HCT116 (cell line): Measurements from ENCODE around the gene COL5A1. TPM values are rescaled to one million over a fixed set of nuclear protein-coding genes. Genes with fewer than 3 reads are reported as not detected.

Source experiments
- ATAC-seq: fragments of 200-7000 bp; cut with Tn5 transposase; 2 replicates; pipeline ENCODE4 v1.9.1; 2020; ENCODE audit warnings: mild to moderate bottlenecking, moderate library complexity
- BruUV-seq: library from RNA; stranded (reverse); fragments of 400-500 nt; replicated peaks from 2 replicates; lab custom pipeline; 2021; lab: Mats Ljungman, UMichigan
- CTCF ChIA-PET: fragments of 300-600 bp; sonication (Branson Sonifier 250); formaldehyde crosslinking; loops from one replicate; lab custom pipeline; 2021; ENCODE audit warnings: antibody characterized with exemption; lab: Charles Lee
- POLR2A ChIA-PET: fragments of 300-600, 350-600 bp; sonication (Branson Sonifier 250); formaldehyde crosslinking; loops from one replicate; lab custom pipeline; 2021; ENCODE audit warnings: antibody characterized with exemption; lab: Charles Lee
- RAD21 ChIA-PET, 2 experiments: fragments of 300-600 bp; sonication (Branson Sonifier 250); formaldehyde crosslinking; loops; one replicate each; lab custom pipeline; 2023; ENCODE audit warnings: low total read pairs in 2 of 2; ENCODE audit not compliant: uncharacterized antibody in 2 of 2, unreplicated experiment in 2 of 2, low non-redundant PET in 1 of 2; lab: Charles Lee
- DNase-seq: peaks from one replicate; pipeline ENCODE4 v3.0.0-alpha.2; 2010; ENCODE audit warnings: low read depth, low spot score
- H2AFZ ChIP-seq: fragments of 200-600 bp; shearing (Covaris generic), sonication (generic); 2 replicates; pipeline ENCODE4 v1.6.1; 2017; ENCODE audit warnings: low read depth, mixed run types, mixed read lengths, antibody characterized with exemption, low read length; ENCODE audit not compliant: poor library complexity, severe bottlenecking
- H3K27ac ChIP-seq: 2 replicates; pipeline ENCODE4 v1.5.1; 2012; ENCODE audit warnings: low read depth, low read length
- H3K27me3 ChIP-seq: fragments of 200-600 bp; sonication (generic); 2 replicates; pipeline ENCODE4 v1.6.1; 2016; ENCODE audit warnings: mixed run types, low read length, mixed read lengths; ENCODE audit not compliant: insufficient read depth
- H3K36me3 ChIP-seq, 2 experiments: fragments of 200-500 bp in 1 of 2; fragments of 200-600 bp in 1 of 2; sonication (Bioruptor generic) in 1 of 2; sonication (generic) in 1 of 2; 2 replicates each; pipeline versions ENCODE4 v1.5.1 to v1.6.1; 2014 to 2016; ENCODE audit warnings: low read length in 2 of 2, inconsistent platforms in 1 of 2, mixed read lengths in 1 of 2, mixed run types in 1 of 2; ENCODE audit not compliant: insufficient read depth in 2 of 2, control insufficient read depth in 1 of 2
- H3K4me1 ChIP-seq, 2 experiments: fragments of 200-600 bp in 1 of 2; sonication (generic) in 1 of 2; 2 replicates each; pipeline versions ENCODE4 v1.5.1 to v1.6.1; 2012 to 2017; ENCODE audit warnings: low read length in 2 of 2, inconsistent platforms in 1 of 2, mild to moderate bottlenecking in 1 of 2, mixed read lengths in 1 of 2, mixed run types in 1 of 2, moderate library complexity in 1 of 2; ENCODE audit not compliant: insufficient read depth in 2 of 2, control insufficient read depth in 1 of 2
- H3K4me2 ChIP-seq: fragments of 200-600 bp; sonication (generic); 2 replicates; pipeline ENCODE4 v1.6.1; 2017; ENCODE audit warnings: mixed run types, low read length, mixed read lengths
- H3K4me3 ChIP-seq, 2 experiments: fragments of 200-600 bp in 1 of 2; sonication (generic) in 1 of 2; replicated peaks in 1 of 2; 2 replicates each; pipeline ENCODE4 v1.5.1; 2011 to 2016; ENCODE audit warnings: low read length in 2 of 2, control low read depth in 1 of 2, low read depth in 1 of 2, mild to moderate bottlenecking in 1 of 2, mixed read lengths in 1 of 2, mixed run types in 1 of 2
- H3K79me2 ChIP-seq: fragments of 200-600 bp; sonication (generic); 2 replicates; pipeline ENCODE4 v1.6.1; 2017; ENCODE audit warnings: mild to moderate bottlenecking, mixed run types, low read length, moderate library complexity, mixed read lengths; ENCODE audit not compliant: insufficient read depth
- H3K9ac ChIP-seq: fragments of 200-600 bp; sonication (generic); 2 replicates; pipeline ENCODE4 v1.6.1; 2016; ENCODE audit warnings: low read length, mixed read lengths
- H3K9me2 ChIP-seq: fragments of 200-600 bp; sonication (generic), shearing (Covaris generic); 2 replicates; pipeline ENCODE4 v1.6.1; 2017; ENCODE audit warnings: mixed run types, mild to moderate bottlenecking, moderate library complexity; ENCODE audit not compliant: insufficient read depth
- H3K9me3 ChIP-seq, 2 experiments: fragments of 200-500 bp in 1 of 2; fragments of 200-600 bp in 1 of 2; sonication (Bioruptor generic) in 1 of 2; sonication (generic) in 1 of 2; 2 replicates each; pipeline ENCODE4 v1.6.1; 2014 to 2017; ENCODE audit warnings: low read length in 2 of 2, mixed read lengths in 2 of 2, inconsistent platforms in 1 of 2, low read depth in 1 of 2, mild to moderate bottlenecking in 1 of 2, mixed run types in 1 of 2, moderate library complexity in 1 of 2; ENCODE audit not compliant: control insufficient read depth in 1 of 2, insufficient read depth in 1 of 2
- H4K20me1 ChIP-seq: fragments of 200-600 bp; sonication (generic), shearing (Covaris generic); 2 replicates; pipeline ENCODE4 v1.6.1; 2017; ENCODE audit warnings: mixed run types, mild to moderate bottlenecking, moderate library complexity; ENCODE audit not compliant: insufficient read depth
- EZH2phosphoT487 ChIP-seq: fragments of 200-600 bp; IDR thresholded peaks from 2 replicates; pipeline ENCODE4 v1.6.1; 2018; ENCODE audit warnings: antibody characterized with exemption, borderline replicate concordance
- POLR2A ChIP-seq: IDR thresholded peaks from 2 replicates; pipeline ENCODE4 v1.7.0; 2011; ENCODE audit warnings: borderline replicate concordance; ENCODE audit not compliant: insufficient read depth, insufficient read length; ENCODE audit errors: extremely low read depth
- POLR2AphosphoS5 ChIP-seq: IDR thresholded peaks from 2 replicates; pipeline ENCODE4 v1.6.1; 2011; ENCODE audit warnings: mild to moderate bottlenecking, low read depth, low read length, moderate library complexity
- RAD21 ChIP-seq: IDR thresholded peaks from 2 replicates; pipeline ENCODE4 v1.6.1; 2012; ENCODE audit warnings: low read depth, mild to moderate bottlenecking
- REST ChIP-seq: IDR thresholded peaks from 2 replicates; pipeline ENCODE4 v1.6.1; 2012; ENCODE audit warnings: low read depth
- SP1 ChIP-seq: IDR thresholded peaks from 2 replicates; pipeline ENCODE4 v1.6.1; 2012; ENCODE audit warnings: low read depth
- TCF7L2 ChIP-seq: IDR thresholded peaks from 2 replicates; pipeline ENCODE4 v1.7.0; 2011; ENCODE audit warnings: borderline replicate concordance, inconsistent platforms; ENCODE audit not compliant: insufficient read depth, insufficient read length; ENCODE audit errors: extremely low read depth
- YY1 ChIP-seq: IDR thresholded peaks from 2 replicates; pipeline ENCODE4 v1.6.1; 2011; ENCODE audit warnings: low read length, low read depth, moderate library complexity, mild to moderate bottlenecking; ENCODE audit not compliant: insufficient replicate concordance; ENCODE audit errors: extremely low read depth
- ZBTB33 ChIP-seq: IDR thresholded peaks from 2 replicates; pipeline ENCODE4 v1.6.1; 2011; ENCODE audit warnings: mild to moderate bottlenecking, low read length, moderate library complexity; ENCODE audit not compliant: insufficient replicate concordance; ENCODE audit errors: extremely low read depth
- ZNF274 ChIP-seq: fragments of 200-500 bp; sonication (Bioruptor generic); IDR thresholded peaks from 2 replicates; pipeline ENCODE4 v1.6.1; 2014; ENCODE audit warnings: mild to moderate bottlenecking, low read depth, low read length, inconsistent platforms
- intact Hi-C: fragments of 100-400 bp; cut with micrococcal nuclease; formaldehyde crosslinking; loops from 2 replicates; pipeline ENCODE4 v1.10.0; 2022
- total RNA-seq: library from RNA; stranded (reverse); gene quantifications from one replicate; pipeline ENCODE4 v1.2.1, GENCODE V29; 2021; ENCODE audit not compliant: unreplicated experiment

Gene COL5A1
- total RNA-seq, 1 experiment from 2014 or later: 0.30 TPM

DNA sequence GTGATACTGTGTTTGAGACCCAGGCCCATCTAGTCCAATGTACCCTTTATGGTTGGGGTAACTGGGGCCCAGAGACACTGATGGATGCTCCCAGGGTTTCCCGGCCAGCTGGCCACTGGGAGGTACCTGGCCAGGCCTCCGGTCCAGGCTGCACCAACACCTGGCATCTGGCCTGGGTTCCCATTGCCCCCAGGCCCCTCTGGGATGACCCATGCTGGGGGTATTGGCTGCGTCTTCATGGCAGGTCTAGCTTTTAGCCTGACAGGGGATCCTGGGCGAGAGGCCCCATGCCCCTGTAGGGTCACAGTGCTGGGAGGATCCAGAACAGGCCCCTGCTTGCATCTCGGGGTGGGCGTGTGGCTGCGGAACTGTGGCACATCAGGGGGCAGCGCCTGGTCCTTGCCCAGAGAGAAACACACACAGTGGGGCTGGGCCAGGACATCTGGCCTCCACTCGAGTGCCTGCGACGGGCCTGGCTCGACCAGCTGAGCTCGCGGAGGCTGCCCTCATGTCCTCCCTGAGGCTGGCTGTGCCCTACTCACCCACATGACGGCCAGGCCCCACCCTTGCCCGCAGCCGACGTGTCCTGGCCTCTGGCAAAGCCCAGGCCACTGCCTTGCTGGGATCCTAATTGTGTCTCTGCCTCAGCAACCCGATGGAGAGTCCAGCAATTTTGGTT is 21.5 kb upstream of the COL5A1 start:
- POLR2A ChIA-PET: no interaction called here
- BruUV-seq: no TSS peak

More for the DNA sequence above, 21.5 kb upstream of the COL5A1 start:
- no peak overlapping the region for H3K27ac ChIP-seq
- DNase-seq (no peak), ATAC-seq (no peak)
- H3K9ac ChIP-seq: no peak overlapping the region
- H2AFZ ChIP-seq: no peak overlapping the region
- ChIA-PET CTCF (no interaction called here), RAD21 (no interaction called here)
- H3K4me1 ChIP-seq: peaks cover 0 to 8% of the 10 kb centered on the region in 2 experiments; a peak in 2 of 4 replicates
- 0 out of 4 replicates have a peak, but pooled peaks cover 0 to 4% of the 10 kb centered on the region in 2 experiments for H3K9me3 ChIP-seq
- TF ChIP-seq YY1: no peak
- TF ChIP-seq POLR2AphosphoS5: no peak
- no peak for TF ChIP-seq ZNF274
- no peak for TF ChIP-seq REST
- TF ChIP-seq RAD21: no peak
- TF ChIP-seq TCF7L2: no peak
- no peak for TF ChIP-seq SP1
- no peak for TF ChIP-seq EZH2phosphoT487
- no peak for TF ChIP-seq ZBTB33
- no peak for TF ChIP-seq POLR2A
- no peaks in the 10 kb centered on the region for H3K36me3 ChIP-seq
- intact Hi-C loops: no loop called here
- H3K4me2 ChIP-seq: no peak overlapping the region
- H4K20me1 ChIP-seq: no peaks in the 10 kb centered on the region
- peaks cover 4% of the 10 kb centered on the region; the same call in 1 of the 2 replicates for H3K27me3 ChIP-seq
- no peak overlapping the region for H3K4me3 ChIP-seq
- no peaks in the 10 kb centered on the region for H3K9me2 ChIP-seq
- H3K79me2 ChIP-seq: no peaks in the 10 kb centered on the region
